Measurements from ENCODE around the gene NSMCE1.

- TF ChIP-seq SP4 (IDR thresholded peaks at IDR 0.05; ENCODE audit: low read length) (no peak), POLR2A (IDR thresholded peaks at IDR 0.05; ENCODE audit: control extremely low read depth in 1 of 2, low read depth in 2 of 2, low read length in 2 of 2) (no peak), ASH2L (IDR thresholded peaks at IDR 0.05; ENCODE audit: low read length) (no peak), HDAC6 (IDR thresholded peaks at IDR 0.05; ENCODE audit: low read depth, low read length) (no peak), CREB1 (IDR thresholded peaks at IDR 0.05) (no peak), CTCF (IDR thresholded peaks at IDR 0.05; ENCODE audit: control extremely low read depth in 1 of 3, insufficient read depth in 1 of 3, low read depth in 1 of 3, low read length in 3 of 3) (no peak), MAX (IDR thresholded peaks at IDR 0.05) (no peak), JUND (IDR thresholded peaks at IDR 0.05; ENCODE audit: low read length) (no peak), RFX5 (IDR thresholded peaks at IDR 0.05; ENCODE audit: borderline replicate concordance, low read depth, low read length) (no peak), GTF2F1 (IDR thresholded peaks at IDR 0.05; ENCODE audit: borderline replicate concordance, low read depth, low read length) (no peak)
Measured at GRCh38 chr16:27245276-27246172, 23.0 kb downstream of the NSMCE1 start.

All from H1 (cell line).